DMS153 (cell line): Measurements from ENCODE around the gene TMEM234.

Experiments used
- DNase-seq: peaks from one replicate; lab custom pipeline; 2025; lab: John Stamatoyannopoulos, UW

The TMEM234 gene

DNA sequence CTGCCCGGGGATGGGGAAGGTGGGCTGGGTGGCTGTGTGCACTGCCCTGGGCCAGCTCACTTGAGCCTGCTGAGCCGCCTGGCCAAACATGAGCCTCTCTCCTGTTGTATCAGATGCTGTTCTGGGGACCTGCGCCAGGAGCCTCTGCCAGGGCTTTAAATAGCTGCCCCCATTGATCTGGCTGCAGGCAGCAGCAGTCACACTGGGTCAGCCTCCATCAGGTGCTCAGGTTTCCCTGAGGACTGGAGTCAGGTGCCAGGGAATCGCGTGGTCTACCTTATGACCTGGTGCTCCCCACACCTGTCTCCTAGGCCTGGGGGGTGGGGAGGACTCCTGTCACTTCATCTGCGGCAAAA, 22.5 kb downstream of the TMEM234 start:
- peak; percentile 38 for DNase-seq

DNA sequence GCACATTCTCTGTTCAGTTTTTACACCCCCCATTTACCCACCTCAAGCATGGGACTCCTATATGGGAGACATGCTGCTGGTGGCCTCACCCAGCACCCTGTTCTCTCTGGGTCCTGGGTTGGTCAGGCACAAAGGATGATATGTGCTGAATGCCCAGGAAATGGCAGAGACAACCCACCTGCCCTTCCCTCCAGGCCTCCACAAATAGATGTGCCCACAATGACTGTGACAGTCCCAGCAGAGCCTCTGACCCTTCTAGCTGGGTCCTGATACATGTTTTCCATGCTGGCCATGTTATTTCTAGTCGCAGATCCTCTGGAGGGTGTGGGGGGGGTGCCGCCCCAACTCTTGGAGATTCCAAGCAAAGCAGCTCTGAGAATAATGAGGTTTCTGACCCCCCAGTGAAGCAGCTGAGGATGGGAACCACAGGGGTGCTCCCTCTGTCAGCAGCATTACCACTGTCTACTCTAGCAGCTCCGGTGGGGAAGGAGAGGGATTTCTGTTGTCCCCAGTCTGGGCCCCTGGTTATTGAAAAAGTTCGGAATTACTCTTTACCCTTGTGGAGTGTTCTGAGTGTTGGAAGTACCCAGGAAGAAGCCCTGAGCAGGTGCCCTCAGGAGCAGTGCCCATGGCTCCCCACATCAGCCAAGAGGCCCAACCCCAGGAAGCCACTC, 23.0 kb downstream of the TMEM234 start:
- no peak for DNase-seq

DNA sequence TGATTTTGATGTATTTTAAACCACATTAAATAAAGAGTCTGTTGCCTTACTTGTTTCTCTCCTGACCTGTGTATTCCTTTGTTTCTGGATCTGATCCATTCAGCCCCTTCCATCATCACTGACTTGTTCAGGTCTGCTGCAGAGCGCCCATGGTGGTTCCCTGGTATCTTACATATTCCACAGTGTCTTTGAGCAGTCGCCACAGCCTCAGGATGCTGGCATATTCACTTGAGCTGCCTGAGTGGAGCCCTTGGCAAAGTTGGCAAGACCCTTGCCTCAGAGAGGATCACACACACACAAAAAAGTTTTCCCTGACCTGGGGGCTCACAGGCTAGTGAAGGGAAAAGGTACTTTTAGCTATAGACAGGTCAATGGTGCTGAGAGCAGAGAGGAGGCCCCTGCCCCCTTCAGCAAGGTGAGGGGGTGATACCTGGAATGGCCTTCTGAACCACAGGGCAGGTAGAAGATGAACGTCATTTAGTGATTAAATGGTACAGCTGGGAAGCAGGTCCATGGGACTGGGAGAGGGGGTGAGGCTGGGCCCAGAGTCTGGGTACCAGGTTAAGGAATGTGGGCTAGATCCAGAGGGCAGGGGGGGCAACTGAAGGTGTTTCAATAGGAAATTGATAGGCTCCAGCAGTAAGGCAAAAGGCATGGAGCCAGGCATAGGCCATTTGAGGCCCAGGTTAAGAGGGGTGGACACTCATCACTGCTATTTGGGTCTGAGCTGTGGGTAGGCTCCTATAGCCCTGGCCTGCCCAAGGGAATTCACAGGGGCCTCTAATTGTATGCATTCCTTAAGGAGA, 23.7 kb downstream of the TMEM234 start:
- no peak for DNase-seq

- no peak for DNase-seq
Observed at GRCh38 chr1:32197837-32198236, 24.3 kb downstream of the TMEM234 start.

DNA sequence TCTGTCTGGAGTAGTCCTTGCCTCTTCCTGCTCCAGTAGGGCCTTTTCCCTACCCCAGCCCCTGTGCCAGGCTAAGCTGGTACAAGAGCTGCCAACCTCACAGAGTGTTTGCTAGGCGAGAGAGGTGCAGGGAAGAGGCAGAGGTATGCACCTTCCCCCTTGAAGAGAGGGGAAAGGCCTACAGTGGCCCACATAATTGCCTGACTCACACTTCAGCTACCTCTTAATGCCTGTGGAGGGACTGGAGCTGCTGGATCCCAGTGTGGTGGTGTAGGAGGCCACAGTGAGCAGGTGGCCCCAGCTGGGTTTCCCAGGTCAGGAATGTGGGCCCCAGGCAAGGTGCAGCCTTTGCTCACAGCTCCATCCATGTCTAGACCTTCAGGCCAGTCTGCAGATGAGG, 25.1 kb downstream of the TMEM234 start:
- DNase-seq = no peak

- DNase-seq = no peak
Observed at GRCh38 chr1:32195972-32196823, 26.0 kb downstream of the TMEM234 start.

DNA sequence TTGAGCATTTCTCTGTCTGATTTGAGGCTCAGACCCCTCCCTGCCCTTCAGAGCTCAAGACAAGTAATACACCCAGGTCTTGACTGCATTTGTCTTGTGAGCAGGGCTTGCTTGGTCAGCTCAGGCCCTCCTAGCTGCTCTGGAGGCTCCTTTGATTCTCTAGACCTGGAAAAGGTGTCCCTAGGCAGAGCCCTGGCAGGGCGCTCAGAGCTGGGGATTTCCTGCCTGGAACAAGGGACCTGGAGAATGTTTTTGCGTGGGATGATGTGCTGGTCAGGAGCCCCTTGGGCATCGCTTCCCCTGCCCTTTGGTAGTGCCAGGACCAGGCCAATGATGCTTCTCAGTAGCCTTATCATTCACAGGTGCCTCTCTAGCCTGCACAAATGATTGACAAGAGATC, 26.6 kb downstream of the TMEM234 start:
- DNase-seq = no peak

DNA sequence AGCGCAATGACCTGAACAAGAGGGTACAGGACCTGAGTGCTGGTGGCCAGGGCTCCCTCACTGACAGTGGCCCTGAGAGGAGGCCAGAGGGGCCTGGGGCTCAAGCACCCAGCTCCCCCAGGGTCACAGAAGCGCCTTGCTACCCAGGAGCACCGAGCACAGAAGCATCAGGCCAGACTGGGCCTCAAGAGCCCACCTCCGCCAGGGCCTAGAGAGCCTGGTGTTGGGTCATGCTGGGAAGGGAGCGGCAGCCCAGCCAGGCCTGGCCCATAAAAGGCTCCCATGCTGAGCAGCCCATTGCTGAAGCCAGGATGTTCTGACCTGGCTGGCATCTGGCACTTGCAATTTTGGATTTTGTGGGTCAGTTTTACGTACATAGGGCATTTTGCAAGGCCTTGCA, 27.2 kb downstream of the TMEM234 start:
- DNase-seq = no peak

DNA sequence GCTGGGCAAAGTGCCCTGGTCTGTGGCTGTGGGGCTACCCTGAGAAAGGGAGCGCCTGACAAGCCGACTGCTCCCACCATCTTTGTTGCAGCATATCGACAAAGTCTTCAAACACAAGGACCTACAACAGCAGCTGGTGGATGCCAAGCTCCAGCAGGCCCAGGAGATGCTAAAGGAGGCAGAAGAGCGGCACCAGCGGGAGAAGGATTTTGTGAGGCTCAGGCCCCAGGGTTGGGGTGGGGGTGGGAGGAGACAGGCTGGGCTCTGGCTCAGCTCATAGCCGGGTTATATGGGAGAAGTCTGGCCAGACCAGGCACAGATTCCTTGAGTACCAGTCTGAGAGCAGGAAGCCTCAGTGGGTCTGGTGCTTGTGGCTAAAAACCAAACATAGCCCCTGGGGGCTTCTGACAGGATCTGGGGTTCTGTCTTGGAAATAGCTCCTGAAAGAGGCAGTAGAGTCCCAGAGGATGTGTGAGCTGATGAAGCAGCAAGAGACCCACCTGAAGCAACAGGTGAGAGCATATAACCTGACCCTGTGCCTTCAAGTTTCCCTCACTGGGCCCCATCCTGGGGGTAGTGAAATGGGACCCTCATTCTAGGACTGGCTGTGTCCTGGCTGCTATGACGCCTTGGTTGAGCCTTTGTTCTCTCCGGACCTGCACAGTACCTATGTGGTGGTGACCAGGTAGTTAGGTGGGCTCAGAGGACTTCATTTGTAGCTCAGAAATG, 29.8 kb downstream of the TMEM234 start:
- no peak for DNase-seq

- no peak for DNase-seq
Observed at GRCh38 chr1:32187850-32188249, 34.3 kb downstream of the TMEM234 start.

DNA sequence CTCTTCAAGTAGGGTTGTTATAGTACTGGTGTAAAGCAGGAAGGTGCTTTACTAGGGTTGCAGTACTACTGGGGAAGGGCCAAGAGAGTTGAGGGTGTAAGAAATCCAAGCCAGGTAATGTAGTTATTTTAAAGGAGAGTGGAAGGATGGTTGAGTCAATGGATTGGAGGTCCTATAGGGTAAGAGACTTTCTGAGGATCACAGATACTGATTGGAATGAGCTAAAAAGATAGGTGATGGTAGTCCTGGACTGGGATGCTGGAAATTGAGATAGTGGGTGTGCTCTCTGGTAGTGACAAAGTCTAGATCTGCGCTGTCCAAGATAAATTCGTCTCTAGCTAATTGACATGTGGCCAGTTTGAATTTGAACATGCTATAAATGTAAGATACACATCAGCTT, 35.7 kb downstream of the TMEM234 start:
- DNase-seq = no peak

GRCh38 chr1:32186077-32186476, 36.1 kb downstream of the TMEM234 start:
- DNase-seq = no peak

DNA sequence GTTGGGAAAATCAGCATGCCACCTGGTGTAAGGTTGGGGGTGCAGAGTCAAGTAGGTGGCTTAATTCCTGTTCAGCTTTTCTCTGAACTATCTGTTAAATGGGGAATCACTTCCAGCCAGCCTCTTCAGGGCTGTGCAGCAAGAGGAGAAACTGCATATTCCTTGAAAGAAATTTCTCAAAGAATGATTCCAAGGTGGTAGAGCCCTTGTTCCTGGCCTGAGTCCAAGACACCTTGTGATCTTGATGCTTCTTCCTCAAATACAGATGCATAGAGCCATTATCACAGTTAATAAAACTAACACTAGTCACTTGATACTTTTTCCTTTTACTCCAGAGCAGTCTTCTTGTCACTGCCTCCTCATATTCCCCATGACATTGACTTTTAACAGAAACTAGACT, 37.5 kb downstream of the TMEM234 start:
- DNase-seq = no peak

- DNase-seq = no peak
Observed at GRCh38 chr1:32182060-32182459, 40.1 kb downstream of the TMEM234 start.

DNA sequence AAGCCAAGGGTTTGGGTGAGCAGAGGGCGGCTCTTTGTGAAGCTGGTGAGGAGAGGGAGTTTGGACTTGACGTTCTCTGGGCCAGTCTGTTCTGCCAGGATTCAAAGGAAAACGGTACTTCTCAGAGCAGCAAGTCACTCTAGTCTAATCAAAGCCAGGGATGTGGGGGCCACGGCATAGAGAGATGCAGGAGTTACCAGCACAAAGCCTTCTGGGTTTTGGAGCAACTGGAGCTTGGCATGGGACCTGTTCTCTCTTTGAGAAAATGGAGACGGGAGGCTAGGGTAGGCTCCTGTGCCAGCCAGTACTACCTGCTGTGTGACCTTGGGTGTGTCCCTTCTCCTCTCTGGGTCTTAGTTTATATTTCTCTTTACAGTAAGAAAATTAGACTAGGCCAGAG, 40.6 kb downstream of the TMEM234 start:
- DNase-seq = no peak

DNA sequence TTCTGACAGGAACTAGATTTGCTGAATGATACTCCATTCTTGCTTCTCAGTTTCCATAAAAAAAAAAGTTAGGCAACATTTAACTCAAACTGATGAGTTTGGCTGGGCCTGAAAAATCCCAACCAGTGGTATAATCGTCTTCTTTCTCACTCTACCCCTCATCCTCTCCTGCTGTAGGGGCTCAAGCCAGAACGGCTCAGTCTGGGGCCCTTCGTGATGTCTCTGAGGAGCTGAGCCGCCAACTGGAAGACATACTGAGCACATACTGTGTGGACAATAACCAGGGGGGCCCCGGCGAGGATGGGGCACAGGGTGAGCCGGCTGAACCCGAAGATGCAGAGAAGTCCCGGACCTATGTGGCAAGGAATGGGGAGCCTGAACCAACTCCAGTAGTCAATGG, 41.1 kb downstream of the TMEM234 start:
- no peak for DNase-seq

DNA sequence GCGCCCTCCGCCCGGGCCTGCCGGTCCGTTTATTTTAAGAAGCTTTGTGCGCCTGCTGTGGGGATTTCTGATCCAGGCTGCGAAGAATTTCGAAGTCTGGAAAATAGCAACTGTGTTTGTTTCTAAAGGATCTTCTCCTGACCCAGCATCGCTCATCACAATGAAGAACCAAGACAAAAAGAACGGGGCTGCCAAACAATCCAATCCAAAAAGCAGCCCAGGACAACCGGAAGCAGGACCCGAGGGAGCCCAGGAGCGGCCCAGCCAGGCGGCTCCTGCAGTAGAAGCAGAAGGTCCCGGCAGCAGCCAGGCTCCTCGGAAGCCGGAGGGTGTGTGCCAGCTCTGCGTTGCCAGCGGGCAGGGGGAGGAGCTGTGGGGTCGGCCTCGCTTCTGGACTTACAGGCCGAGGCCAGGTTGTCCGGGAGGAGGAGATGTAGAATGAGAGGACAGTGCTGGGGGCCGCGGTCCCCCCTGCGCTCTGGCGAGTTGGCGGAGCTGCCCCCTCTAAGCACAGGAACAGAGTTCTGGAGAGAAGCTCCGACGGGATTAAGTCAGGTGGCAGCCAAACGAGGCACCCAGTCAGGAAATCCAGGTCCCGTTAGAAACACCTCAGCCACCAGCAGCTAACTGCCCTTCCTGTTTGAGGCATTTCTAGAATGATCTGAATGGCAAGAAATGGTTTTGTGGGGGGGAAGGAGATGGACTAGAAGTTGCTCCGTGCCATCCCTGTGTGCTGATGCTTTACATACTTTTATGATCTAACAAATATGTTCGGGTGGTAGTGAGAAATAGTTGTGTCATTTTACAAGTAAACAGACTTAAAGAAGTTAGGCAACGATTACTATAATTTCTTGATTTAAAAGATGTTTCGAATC, 41.7 kb downstream of the TMEM234 start:
- no peak for DNase-seq

GRCh38 chr1:32179443-32180185, 42.5 kb downstream of the TMEM234 start, which contains the start of gene TXLNA:
TXLNA (plus strand) TSS chr1:32179675; CDS start chr1:32180346, 671 bp downstream.
- peak; percentile 97 for DNase-seq

DNA sequence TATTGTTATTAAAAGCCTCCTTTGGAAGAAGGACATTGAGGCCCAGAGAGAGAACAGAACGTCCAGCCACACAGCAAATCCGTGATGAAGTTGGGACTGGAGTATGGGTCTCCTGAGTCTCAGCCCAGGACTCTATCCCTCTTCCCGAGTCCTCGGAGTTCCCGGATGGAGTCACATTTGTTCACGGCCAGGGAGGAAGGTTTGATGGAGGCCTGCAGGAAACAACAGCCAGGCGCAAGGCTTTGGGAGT, 43.0 kb downstream of the TMEM234 start:
- DNase-seq = peak; percentile 60

- DNase-seq = no peak
Observed at GRCh38 chr1:32178380-32179192, 43.6 kb downstream of the TMEM234 start.
